HCEC 1CT (cell line): ENCODE data around the gene TRIP11.
"Not testable (repeated sequence)": the region's sequence is repeated elsewhere in the genome, so short reads cannot be mapped to it uniquely, and the experiment has no call there.

Source experiments
- DNase-seq: peaks from one replicate; pipeline ENCODE4 v3.0.0-alpha.2; 2017

Gene TRIP11

DNA sequence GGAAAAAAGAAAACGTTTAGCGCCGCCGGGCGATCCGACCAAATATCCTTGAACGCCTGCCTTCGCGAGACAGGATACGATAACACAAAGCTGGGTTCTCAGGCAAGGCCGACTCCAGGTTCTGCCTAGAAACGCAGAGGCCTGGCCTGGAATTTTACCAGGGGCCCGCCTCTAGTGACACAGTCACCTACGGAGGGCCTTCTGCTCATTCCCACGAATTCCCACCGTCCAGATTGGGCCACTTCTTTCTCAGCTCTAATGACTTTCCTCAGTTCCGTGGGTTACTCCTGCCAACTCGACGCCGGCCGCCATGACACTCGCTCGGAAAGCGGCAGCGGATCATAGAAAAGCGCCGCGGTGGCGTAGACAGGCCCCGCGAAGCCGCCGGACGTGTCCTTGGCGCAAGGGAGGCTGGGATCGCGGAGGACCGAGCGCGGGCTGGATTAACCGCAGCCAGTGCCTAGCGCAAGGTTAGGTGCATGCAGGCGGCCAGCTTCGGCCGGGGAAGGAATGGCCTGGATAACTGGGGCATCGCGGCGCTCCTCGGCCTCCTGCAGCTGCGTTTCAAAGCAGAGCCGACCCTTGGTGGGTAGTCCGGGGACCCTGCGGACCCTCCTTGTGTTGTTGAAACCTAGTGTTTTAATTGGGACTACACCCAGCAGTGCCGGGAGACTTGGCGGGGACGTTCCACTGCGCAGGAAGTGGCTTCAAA lies at the start of gene TRIP11:
TSS of gene TRIP11 (minus strand) at position 341 of the 712 bp plus-strand sequence. CDS start 374 bp downstream, outside the sequence.
- DNase-seq = peak; percentile 94

DNA sequence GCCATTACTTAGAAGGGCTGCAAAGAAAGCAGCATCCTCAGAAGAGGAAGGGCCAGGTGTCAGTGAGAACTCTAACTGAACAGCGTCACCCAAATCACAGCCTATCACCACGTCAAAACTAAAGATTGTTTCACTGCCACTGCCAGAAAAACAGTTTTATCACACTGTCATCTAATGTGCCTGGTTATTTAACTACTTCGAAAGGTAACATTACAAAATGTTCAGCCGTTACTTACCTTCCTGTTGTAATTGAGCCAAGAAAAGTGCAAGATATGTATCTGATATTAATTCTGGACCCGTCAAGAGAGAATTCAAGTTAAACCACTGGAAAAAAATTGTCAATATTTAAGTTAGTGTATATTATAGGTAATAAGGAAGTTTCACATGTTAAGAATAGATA lies 48.6 kb upstream of the TRIP11 start:
- no peak for DNase-seq

DNA sequence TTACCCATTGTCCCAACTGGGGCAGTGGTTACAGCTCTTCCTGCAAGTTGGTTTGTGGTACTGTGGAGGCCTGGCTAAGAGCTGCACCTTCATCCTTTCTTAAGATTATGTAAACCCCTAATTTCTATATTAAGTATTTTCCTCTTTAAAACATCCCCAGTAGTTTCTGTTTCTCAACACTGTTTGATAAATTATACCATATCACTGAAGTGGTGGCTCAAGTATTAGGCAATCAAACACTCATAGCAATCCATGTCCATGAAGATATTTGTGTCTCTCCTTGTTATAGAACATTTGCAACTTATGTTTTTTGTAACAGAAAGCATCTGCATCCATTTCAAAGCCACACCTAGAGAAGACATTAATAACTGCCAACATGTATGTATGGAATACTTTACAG lies 34.7 kb upstream of the TRIP11 start:
- DNase-seq = no peak

DNA sequence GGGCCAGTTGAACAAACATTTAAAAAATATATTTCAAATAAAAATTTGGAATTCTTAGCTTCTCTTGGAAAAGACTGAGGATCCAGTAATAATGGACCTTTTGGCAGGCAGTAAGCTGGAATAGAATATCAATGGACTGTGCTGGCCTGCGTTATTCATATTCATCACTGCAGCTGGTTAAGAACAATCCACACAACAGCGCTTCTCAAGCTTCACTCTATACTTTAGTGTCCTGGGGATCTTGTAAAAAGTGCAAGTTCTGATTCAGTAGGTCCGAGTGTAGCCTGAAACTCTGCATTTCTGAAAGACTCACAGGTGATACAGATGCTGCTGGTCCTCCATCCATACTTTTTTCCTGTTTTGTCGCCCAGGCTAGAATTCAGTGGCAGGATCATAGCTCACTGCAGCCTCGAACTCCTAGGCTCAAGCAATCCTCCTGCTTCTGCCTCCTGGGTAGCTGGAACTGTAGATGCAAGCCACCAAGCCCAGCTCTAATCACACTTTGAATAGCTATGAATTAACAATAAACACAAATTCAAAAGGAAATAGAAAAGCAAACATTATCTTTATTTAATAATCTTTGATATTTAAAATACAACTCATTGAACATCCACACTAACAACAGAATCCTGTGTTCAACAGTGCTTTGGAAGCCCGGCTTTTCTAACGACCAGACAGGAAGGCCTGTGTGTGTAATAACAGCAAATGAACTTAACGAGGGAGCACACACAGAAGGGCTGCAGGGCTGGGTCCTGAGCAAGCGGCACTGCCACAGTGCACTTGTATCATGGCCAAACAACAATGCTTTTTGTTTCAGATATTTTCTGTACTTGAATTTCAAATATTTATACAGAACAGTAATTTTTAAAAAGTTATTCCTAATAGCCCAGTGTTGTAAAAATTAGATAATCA lies 18.4 kb upstream of the TRIP11 start:
- no peak for DNase-seq

DNA sequence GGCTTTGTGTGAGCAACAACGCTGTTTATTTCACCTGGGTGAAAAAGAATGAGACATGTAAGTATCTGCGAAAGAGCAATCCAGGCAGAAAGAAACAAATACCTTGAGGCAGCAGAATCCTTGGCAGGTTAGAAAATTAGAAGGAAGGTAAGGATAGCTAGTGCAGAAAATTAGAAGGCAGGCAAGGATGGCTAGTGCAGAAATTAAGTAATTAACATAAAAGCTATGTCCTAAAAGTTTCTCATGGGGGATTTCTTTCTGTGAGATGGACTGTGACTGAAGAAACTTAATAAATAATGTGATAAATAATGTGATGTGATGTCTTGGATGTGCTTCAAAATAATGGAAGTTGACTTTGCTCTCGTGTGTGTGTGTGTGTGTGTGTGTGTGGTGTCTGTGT lies 9.9 kb upstream of the TRIP11 start:
- DNase-seq = no peak

DNA sequence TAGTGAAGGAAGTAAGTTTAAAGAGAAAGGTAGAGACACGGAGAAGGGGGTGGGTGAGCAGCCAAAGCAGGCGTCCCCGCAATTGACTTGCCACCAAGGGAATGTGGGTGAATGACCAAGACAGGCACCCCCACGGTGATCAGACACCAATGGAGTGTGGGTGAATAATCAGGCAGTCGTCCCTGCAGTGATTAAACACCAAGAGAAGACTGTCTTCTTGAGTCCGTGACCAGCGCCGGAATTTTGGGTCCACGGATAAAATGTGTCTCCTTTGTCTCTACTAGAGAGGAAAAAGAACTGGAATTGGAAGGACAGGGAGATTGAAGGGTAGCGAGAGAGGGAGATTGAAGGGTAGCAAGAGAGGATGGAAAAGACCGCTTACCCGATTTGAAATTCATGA lies 9.4 kb upstream of the TRIP11 start:
- not testable (repeated sequence) for DNase-seq

DNA sequence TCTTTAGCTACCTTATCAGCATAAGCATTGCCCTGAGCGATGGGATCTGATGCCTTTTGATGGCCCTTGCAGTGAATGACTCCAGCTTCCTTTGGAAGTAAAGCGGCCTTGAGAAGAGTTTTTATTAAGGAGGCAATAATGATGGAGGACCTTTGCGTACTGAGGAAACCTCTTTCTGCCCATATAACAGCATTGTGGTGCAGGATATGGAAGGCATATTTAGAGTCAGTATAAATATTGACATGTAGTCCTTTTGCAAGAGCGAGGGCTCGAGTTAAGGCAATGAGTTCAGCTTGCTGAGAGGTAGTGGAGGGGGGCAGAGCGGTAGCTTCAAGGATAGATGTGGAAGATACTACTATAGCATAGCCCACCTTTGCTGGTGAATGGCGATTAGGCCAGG lies 6.0 kb upstream of the TRIP11 start:
- DNase-seq = not testable (repeated sequence)

DNA sequence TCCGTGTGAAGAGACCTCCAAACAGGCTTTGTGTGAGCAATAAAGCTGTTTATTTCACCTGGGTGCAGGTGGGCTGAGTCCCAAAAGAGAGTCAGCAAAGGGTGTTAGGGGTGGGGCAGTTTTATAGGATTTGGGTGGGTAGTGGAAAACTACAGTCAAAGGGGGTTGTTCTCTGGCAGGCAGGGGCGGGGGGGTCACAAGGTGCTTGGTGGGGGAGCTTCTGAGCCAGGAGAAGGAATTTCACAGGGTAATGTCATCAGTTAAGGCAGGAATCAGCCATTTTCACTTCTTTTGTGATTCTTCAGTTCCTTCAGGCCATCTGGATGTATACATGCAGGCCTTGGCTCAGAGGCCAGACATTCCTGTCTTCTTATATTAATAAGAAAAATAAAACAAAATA lies 1.9 kb upstream of the TRIP11 start:
- DNase-seq = not testable (repeated sequence)

DNA sequence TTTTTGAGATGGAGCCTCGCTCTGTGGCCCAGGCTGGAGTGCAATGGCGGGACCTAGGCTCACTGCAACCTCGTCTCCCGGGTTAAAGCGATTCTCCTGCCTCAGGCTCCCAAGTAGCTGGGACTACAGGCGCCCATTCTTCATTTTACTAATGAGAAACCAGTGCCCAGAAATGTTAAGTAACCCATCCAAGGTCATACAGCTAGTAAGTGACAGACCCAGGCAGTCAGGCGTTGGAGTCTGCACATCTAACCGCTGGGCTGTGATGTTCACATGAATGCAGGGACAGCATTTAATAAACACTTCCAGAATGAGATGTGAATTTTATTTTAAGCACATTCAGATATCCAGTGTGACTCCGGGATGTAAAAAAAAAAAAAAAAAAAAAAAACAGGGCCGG lies 1.3 kb upstream of the TRIP11 start:
- no peak for DNase-seq

DNA sequence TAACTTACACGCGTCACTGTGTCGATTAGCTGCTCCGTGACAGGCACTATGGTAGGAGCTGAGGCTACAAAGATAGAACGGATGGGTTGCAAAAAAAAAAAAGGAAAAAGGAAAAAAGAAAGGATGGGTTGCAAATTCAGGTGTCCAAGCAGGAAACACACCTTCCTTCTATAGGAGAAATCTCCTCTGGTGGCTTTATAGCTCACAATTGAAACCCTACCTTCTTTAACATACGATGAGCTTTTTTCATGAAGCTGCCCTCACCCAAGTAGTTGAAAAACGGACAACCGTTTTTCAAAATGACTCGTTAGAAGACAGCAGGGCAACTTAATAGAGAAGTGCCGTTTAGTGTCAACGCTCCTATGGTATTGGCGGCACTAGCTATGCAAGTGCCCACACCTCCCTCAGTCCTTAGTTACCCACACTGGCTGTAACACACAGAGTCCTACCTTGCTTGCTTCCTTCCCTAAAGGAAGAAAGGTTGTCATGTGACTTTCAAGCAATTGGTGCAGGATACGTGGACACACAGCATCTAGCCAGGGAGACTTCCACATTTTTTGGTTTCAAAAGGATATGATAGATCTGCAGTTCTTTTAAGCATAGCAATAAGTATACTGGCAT lies 682 bp upstream of the TRIP11 start:
- peak; percentile 69 for DNase-seq

DNA sequence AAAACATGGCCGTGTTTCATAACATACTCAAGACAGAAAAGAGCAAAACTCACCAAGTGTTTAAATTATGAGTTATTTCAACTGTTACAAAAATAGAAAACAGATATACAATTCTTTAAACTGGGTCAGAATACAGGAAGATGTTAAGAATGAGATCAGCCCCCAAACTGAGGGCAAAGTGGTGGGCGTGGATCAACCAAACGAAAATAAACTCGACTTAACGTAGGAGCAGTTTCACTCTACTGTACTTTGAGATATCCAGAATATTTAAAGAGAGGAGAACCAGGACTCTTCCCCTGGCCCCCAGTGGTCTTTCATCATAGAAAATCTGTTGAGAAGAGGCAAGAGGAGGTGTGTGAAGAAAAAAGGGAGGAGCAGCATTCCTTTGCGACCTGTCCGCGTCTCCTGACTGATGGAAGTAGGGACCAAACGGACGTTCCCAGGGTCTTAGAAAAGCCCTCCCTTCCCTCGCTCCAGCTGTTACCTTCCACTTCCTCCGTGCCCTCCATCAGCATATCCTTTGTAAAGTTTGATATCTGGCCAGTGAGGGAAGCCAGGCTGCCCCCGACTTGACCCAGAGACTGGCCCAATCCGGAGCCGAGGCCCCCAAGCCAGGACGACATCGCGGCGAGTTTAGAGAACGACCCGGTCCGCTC lies 668 bp downstream of the TRIP11 start:
- peak; percentile 60 for DNase-seq

DNA sequence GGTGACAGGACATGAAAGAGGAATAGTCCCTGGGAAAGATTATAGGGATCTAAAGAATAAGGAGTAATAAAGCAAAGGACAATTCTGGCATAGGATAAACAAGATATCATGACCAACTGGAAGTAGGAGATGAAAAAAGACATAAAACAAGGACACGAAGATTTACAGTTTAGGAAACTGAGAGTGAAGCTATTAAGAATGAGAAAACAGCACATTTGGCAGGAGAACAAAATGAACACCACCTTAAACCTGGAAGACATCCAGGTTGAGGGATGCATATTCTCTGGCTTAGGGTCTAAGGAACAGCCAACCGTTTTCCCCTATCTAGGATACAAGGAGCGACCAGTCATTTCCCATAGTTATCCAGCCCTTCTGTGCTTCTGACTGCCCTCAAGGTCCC lies 1.9 kb downstream of the TRIP11 start:
- DNase-seq = no peak

DNA sequence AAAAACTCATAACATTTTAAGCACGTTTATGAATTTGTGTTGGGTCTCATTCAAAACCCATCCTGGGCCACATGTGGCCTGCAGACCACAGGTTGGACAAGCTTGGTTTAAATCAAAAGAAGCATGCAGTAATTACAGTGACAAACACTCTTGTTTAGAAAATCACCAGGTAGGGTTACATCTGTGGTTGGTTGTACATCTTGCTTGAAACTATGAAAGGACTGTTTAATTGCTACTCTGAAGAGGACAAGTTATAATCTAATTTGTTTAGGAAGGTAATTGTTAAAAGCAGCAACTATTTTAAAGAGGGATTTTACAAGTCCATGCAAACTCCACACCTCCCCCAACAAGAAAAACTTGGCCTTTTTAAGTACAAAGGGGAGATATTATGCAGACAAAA lies 4.0 kb downstream of the TRIP11 start:
- DNase-seq = no peak

DNA sequence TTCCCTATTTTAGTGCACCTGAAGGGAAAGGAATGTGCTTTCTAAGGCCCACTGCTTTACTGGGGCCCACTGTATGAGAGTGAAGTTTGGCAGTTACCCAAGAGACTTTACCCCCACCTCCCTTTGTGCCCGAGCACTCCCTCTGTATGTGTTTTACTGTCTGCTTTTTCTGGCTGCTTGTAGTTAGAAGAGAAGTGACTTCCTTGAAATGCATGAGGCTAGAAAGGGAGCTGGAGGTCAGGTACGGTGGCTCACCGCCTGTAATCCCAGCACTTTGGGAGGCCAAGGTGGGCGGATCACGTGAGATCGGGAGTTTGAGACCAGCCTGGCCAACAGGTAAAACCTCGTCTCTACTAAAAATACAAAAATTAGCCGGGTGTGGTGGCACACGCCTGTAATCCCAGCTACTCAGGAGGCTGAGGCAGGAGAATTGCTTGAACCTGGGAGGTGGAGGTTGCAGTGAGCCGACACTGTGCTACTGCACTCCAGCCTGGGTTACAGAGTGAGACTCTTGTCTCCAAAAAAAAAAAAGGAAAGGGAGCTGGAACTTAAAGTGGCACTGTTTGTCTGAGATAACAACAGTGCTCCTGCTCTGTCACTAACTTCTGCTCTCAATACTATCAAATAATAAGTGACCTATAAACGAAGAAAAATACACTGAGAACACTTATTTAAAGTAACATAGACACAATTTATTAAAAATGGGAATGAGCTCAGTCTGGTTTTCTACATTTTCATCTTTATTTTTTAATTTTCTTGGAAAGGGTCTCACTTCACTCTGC lies 5.8 kb downstream of the TRIP11 start:
- DNase-seq = no peak

DNA sequence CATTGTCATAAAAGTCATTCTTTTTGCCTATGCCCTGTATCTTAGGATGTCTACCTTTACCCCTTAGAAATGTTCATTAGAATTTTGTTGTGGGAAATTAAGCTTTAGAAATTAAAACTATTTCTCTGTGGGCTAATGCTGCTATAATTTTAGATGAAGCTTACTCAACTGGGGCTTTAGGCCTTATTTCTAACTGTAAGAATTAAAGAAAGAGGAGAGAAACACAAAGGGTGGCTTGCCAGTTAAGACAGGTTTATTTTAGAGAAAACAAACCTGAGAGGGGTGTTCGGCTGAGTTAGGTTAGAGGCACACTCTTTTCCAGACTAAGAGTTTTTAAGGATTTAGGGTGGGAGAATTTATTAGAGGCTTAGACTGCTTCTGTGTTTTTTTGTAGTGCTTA lies 6.4 kb downstream of the TRIP11 start:
- DNase-seq = no peak

DNA sequence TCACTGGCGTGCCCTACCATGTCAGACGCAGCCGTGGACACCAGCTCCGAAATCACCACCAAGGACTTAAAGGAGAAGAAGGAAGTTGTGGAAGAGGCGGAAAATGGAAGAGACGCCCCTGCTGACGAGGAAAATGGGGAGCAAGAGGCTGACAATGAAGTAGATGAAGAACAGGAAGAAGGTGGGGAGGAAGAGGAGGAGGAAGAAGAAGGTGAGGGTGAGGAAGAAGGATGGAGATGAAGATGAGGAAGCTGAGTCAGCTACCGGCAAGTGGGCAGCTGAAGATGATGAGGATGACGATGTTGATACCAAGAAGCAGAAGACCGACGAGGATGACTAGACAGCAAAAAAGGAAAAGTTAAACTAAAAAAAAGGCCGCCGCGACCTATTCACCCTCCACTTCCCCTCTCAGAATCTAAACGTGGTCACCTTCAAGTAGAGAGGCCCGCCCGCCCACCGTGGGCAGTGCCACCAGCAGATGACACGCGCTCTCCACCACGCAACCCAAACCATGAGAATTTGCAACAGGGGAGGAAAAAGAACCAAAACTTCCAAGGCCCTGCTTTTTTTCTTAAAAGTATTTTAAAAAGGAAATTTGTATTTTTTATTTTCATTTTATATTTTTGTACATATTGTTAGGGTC lies 13.2 kb downstream of the TRIP11 start:
- DNase-seq = no peak

DNA sequence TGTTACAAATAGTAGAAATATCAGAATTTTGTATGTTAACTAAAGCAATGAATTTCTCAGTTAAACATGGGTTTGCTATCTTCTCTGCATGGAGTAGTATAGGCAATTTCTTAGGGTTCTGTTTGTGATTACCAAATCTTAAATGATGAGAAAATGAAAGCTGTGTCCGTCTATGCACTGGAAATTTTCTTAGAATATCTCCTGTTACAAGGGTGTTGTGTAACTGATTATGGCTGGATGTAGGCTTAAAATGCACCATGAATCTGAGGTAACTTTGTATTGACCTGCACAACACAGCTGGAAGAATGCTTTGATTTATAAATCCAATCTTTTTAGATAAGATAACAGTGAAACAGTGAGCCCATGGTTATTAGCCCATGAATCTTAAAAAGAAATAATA lies 17.8 kb downstream of the TRIP11 start:
- DNase-seq = no peak

DNA sequence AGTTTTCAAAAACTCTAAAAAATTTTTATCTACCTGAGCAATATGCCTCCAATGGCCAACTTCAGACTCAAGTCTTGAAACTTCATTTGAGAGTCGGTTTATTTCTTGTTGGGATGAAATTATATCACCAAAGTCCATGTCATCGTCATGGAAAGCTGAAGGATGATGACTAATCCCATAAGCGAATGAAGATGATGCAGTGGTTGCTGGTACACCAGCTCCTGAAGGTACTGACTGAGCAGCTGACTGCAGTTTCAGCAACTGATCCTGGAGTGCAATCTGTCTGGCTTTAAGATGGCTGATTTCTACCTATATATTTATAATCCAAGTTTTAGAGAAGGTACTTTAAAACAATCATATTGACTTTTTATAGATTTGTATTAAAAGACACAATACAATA lies 18.3 kb downstream of the TRIP11 start:
- no peak for DNase-seq

DNA sequence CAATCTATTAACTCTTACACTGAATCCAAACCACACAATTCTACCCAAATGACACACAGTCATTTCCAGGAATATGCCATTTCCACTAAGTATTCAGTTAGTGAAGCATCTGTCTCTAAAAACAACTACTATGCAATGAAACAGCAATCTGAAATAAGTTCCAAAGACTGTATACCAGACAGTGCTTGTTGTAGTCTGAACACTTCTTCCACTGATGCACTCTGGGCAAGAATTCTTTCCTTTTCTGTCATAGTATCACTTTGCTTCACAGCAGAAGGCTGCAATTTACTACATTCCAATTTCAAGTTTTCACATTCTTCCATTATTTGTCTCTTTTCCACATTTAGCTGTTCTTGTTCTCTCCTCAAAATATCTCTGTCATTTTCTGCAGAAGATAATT lies 25.8 kb downstream of the TRIP11 start:
- DNase-seq = no peak

DNA sequence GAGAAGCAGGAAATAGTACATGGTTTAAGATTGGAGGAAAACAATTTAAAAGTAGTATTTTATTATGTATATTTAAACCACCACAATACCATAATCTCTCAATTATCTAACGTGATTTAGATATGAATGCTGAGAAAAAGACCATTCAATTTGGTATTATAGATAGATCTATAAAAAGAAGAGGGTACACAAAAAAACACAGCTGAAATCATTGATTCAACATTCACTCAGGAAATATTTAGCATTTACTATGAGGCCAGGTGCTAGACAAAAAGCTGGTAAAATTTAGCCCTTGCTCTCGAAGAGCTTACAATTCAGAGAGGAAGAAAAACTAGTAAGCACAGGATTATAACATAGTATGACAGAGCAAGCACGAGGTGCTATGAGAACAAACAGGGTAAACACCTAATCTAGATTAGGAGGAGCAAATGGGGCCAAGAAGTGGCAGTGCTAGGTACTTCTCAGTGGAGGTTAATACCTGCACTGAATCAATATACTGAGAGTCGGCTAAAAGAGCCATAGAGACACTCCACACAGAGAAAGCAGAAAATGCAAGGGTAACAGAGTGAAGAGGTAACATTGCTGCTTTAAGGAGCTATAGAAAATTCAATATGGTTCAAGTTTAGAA lies 27.6 kb downstream of the TRIP11 start:
- no peak for DNase-seq

DNA sequence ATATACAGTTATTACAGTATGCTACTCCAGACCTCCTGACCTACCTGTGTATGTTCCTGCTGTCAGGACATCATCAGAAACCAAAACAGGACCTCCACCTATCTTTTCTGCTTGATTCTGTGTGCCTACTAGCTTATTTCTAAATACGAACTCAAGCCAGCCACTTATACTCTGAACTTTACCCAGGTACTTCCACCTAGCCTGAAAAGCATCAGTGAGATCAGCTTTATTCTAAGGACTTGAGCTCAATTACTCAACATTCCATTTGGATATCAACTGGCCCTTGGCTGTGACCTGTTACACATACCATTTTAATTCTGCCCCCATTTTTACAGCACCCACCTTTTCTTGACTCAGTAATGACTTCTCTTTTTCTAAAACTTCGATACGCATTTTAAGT lies 29.2 kb downstream of the TRIP11 start:
- no peak for DNase-seq
